Left kidney (tissue), 2 donors: ENCODE measurements around the gene CPN2. TPM values are rescaled to one million over a fixed set of nuclear protein-coding genes. Genes with fewer than 3 reads are reported as not detected.

Source experiments
- DNase-seq: peaks from one replicate; pipeline ENCODE4 v3.0.0-alpha.2; 2013
- polyA plus RNA-seq: library from polyadenylated mRNA; unstranded; fragments of 120-200 nt; gene quantifications from one replicate; pipeline ENCODE4 v1.2.1, GENCODE V29; 2013; ENCODE audit not compliant: insufficient read length

Gene CPN2
- polyA plus RNA-seq, 1 donor, result 0.80 TPM

DNA sequence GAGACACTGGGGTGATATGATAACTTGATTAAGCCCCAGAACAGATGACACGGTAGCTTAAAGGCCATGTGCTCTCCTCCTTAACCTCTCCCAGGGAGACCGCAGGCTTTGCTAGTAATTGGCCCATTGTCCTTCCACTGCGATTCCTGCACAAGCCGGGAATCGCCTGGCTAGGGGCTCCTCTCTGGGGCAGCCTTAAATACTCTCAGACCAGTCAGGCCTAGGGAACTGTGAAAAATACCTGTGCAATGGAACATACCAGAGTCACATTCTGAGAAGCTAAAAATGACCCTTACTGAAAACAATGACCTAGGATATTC lies 56.3 kb downstream of the CPN2 start:
- no peak for DNase-seq

- no peak for DNase-seq
Observed at GRCh38 chr3:194294199-194294894, 56.8 kb downstream of the CPN2 start.

DNA sequence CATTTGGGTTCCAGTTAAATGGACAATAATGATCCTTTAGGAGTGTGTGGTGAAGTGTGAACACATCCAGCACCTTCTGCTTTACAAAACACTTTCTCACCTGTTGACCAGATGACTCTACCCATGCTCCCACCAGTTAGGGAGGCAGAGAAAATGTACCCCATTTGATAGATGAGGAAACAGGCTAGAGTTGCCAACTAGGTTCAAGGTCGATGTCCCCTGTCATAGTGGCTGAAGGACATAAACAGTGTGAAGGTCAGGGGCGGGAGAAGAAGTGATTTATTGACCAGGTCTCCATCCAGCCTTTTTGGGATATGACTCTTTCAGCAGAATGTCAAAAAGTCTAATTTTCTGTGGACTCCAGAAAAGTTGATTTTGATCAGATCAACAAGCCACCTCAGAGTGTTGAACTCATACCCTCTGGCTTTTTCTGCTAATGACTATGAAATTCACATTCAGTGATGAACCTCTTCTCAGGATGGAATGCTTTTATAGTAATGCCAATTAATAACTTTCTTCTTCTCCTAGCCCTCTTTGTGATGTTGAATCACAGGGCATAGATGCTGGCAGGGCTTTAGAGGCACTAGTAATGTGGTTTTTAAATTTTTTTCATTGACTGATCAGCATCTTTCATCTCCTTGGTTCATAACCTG lies 57.5 kb downstream of the CPN2 start:
- DNase-seq, result no peak

DNA sequence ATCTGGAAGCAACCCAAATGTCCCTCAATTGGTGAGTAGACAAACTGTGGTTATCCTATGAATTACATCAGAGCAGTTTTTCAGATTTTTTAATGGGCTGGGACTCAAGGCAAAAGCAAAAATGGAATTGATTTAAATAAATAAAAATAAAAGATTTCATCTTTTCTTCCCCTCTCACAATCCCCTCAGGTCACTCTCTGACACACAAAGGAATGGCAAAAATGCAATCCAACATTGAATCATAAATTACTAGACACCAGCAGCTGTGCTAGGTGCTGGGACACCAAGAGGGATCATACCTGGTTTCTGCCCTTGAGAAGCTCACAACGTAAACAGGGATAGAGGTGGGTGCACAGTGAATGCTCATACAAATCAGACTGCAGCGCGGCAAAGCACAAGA lies 58.8 kb downstream of the CPN2 start:
- no peak for DNase-seq

Other genes starting within 250 kb of the CPN2 start
- 65.2 TPM for gene HES1, start 215.2 kb downstream of the CPN2 start, polyA plus RNA-seq
- gene LRRC15, start 18.4 kb upstream of the CPN2 start, polyA plus RNA-seq, result not detected
- 0.40 TPM for gene GP5, start 47.9 kb upstream of the CPN2 start, polyA plus RNA-seq
- 124 TPM for gene ATP13A3, start 135.7 kb upstream of the CPN2 start, polyA plus RNA-seq